SK-N-SH treated with all-trans-retinoic acid at 6 μM for 48 hours (cell line): ENCODE results near the gene TAS2R4.

Experiments used
- ATAC-seq: fragments of 200-7000 bp; cut with Tn5 transposase; 3 replicates; pipeline ENCODE4 v1.9.1; 2020; ENCODE audit warnings: mild to moderate bottlenecking, moderate library complexity
- ARNTL ChIP-seq: fragments of 450-650 bp; formaldehyde crosslinking; IDR thresholded peaks from 2 replicates; pipeline ENCODE4 v1.5.0; 2020; ENCODE audit warnings: low read depth, mild to moderate bottlenecking, moderate library complexity, borderline replicate concordance
- BACH2 ChIP-seq: fragments of 250-450 bp; sonication (Bioruptor Pico); IDR thresholded peaks from 2 replicates; pipeline ENCODE4 v1.9.0; 2021; ENCODE audit warnings: mild to moderate bottlenecking, borderline replicate concordance
- CREB5 ChIP-seq: fragments of 250-450 bp; sonication (Bioruptor Pico); IDR thresholded peaks from 2 replicates; pipeline ENCODE4 v1.5.1; 2020; ENCODE audit warnings: low read depth, mild to moderate bottlenecking, moderate library complexity
- CSDC2 ChIP-seq: fragments of 250-450 bp; sonication (Bioruptor Pico); IDR thresholded peaks from 2 replicates; pipeline ENCODE4 v1.5.0; 2020; ENCODE audit warnings: mild to moderate bottlenecking, moderate library complexity
- CSRNP3 ChIP-seq: fragments of 250-450 bp; sonication (Bioruptor Pico); IDR thresholded peaks from 2 replicates; pipeline ENCODE4 v1.5.1; 2021; ENCODE audit warnings: mild to moderate bottlenecking, moderate library complexity
- ESRRG ChIP-seq: fragments of 250-450 bp; sonication (Bioruptor Pico); IDR thresholded peaks from 2 replicates; pipeline ENCODE4 v1.6.1; 2021; ENCODE audit warnings: mild to moderate bottlenecking
- GLIS3 ChIP-seq: fragments of 250-450 bp; sonication (Bioruptor Pico); IDR thresholded peaks from 2 replicates; pipeline ENCODE4 v1.5.0; 2020; ENCODE audit warnings: mild to moderate bottlenecking, moderate library complexity
- ISL1 ChIP-seq: fragments of 250-450 bp; sonication (Bioruptor Pico); IDR thresholded peaks from 2 replicates; pipeline ENCODE4 v2.1.2; 2022; ENCODE audit warnings: mild to moderate bottlenecking, moderate library complexity
- PATZ1 ChIP-seq: fragments of 250-450 bp; sonication (Bioruptor Pico); IDR thresholded peaks from 2 replicates; pipeline ENCODE4 v1.8.0; 2020; ENCODE audit warnings: mild to moderate bottlenecking, moderate library complexity, borderline replicate concordance
- RARB ChIP-seq: fragments of 250-450 bp; sonication (Bioruptor Pico); IDR thresholded peaks from 2 replicates; pipeline ENCODE4 v1.8.0; 2021; ENCODE audit warnings: mild to moderate bottlenecking, moderate library complexity
- SNAI2 ChIP-seq: fragments of 250-450 bp; sonication (Bioruptor Pico); IDR thresholded peaks from 2 replicates; pipeline ENCODE4 v1.5.0; 2020; ENCODE audit warnings: mild to moderate bottlenecking, moderate library complexity
- TCF4 ChIP-seq: fragments of 250-450 bp; sonication (Bioruptor Pico); IDR thresholded peaks from 2 replicates; pipeline ENCODE4 v1.8.0; 2021; ENCODE audit warnings: mild to moderate bottlenecking, moderate library complexity, borderline replicate concordance
- TSHZ2 ChIP-seq: fragments of 250-450 bp; sonication (Bioruptor Pico); IDR thresholded peaks from 2 replicates; pipeline ENCODE4 v1.5.0; 2020; ENCODE audit warnings: mild to moderate bottlenecking, moderate library complexity
- ZC3H10 ChIP-seq: fragments of 250-450 bp; sonication (Bioruptor Pico); IDR thresholded peaks from 2 replicates; pipeline ENCODE4 v1.5.1; 2021; ENCODE audit warnings: mild to moderate bottlenecking, moderate library complexity
- ZFP3 ChIP-seq: fragments of 250-450 bp; sonication (Bioruptor Pico); IDR thresholded peaks from 2 replicates; pipeline ENCODE4 v1.5.0; 2020; ENCODE audit warnings: mild to moderate bottlenecking, moderate library complexity
- ZFP30 ChIP-seq: fragments of 450-650 bp; formaldehyde crosslinking; IDR thresholded peaks from 2 replicates; pipeline ENCODE4 v1.5.0; 2022; ENCODE audit warnings: mild to moderate bottlenecking, moderate library complexity
- ZNF565 ChIP-seq: fragments of 450-650 bp; formaldehyde crosslinking; conservative IDR thresholded peaks from 2 replicates; pipeline ENCODE4 v1.5.0; 2020; ENCODE audit warnings: low read depth, mild to moderate bottlenecking, moderate library complexity
- ZNF70 ChIP-seq: fragments of 450-650 bp; formaldehyde crosslinking; IDR thresholded peaks from 2 replicates; pipeline ENCODE4 v1.5.0; 2020; ENCODE audit warnings: mild to moderate bottlenecking, moderate library complexity
- ZNF8 ChIP-seq: fragments of 450-650 bp; formaldehyde crosslinking; IDR thresholded peaks from 2 replicates; pipeline ENCODE4 v1.5.0; 2020; ENCODE audit warnings: mild to moderate bottlenecking, moderate library complexity
- TF ChIP-seq, protein P1 (sequence below): fragments of 250-450 bp; sonication (Bioruptor Pico); IDR thresholded peaks from 2 replicates; pipeline ENCODE4 v1.8.0; 2021; ENCODE audit warnings: low read depth, mild to moderate bottlenecking, moderate library complexity, borderline replicate concordance

TAS2R4 gene

DNA sequence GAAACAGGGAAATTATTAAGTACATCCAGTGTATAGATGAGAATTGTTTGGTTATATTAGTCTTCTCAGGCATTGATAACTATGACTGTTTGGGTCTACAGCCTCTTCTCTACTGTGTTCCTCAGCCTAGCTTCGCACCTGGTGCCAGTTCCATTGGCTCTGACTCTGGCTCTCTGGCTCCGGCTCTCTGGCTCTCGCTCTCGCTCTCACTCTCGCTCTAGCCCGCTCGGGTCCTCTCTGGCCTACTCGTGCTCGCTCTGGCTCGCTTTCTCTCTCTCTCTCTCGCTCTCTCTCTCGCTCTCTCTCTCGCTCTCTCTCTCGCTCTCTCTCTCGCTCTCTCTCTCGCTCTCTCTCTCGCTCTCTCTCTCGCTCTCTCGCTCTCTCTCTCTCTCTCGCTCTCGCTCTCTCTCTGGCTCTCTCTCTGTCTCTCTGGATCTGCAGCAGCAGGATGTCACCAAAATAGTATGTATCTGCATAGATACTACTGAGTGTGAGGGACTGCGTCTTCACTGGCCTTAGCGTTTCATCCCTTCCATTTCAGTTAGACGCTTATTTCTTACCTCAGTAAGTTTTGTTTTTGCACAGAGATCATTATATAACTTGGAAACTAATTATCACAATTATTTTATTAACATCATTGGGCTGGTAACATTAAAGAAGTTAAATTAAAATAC, 44.9 kb upstream of the TAS2R4 start:
- TF ChIP-seq ISL1 (no peak), PATZ1 (CRISPR knock-in tag) (no peak), ZFP3 (CRISPR knock-in tag) (no peak), CSDC2 (CRISPR knock-in tag) (no peak), ZNF565 (no peak), GLIS3 (no peak)

GRCh38 chr7:141737118-141737835, 39.2 kb upstream of the TAS2R4 start:
- TF ChIP-seq ZFP3 (CRISPR knock-in tag): no peak
- no peak for TF ChIP-seq ZNF565
- TF ChIP-seq ZNF8 (CRISPR knock-in tag): no peak
- TF ChIP-seq CREB5 (CRISPR knock-in tag): no peak
- no peak for TF ChIP-seq PATZ1 (CRISPR knock-in tag)
- TF ChIP-seq ARNTL (CRISPR knock-in tag): no peak
- TF ChIP-seq TCF4 (CRISPR knock-in tag): no peak
- no peak for TF ChIP-seq BACH2
- no peak for TF ChIP-seq ESRRG
- TF ChIP-seq ZFP30 (CRISPR knock-in tag): no peak
- TF ChIP-seq, protein P1, sequence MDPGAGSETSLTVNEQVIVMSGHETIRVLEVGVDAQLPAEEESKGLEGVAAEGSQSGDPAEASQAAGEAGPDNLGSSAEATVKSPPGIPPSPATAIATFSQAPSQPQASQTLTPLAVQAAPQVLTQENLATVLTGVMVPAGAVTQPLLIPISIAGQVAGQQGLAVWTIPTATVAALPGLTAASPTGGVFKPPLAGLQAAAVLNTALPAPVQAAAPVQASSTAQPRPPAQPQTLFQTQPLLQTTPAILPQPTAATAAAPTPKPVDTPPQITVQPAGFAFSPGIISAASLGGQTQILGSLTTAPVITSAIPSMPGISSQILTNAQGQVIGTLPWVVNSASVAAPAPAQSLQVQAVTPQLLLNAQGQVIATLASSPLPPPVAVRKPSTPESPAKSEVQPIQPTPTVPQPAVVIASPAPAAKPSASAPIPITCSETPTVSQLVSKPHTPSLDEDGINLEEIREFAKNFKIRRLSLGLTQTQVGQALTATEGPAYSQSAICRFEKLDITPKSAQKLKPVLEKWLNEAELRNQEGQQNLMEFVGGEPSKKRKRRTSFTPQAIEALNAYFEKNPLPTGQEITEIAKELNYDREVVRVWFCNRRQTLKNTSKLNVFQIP: no peak
- no peak for TF ChIP-seq RARB (CRISPR knock-in tag)
- TF ChIP-seq ZC3H10 (CRISPR knock-in tag): no peak
- no peak for TF ChIP-seq SNAI2 (CRISPR knock-in tag)
- TF ChIP-seq CSRNP3 (CRISPR knock-in tag): no peak
- TF ChIP-seq ISL1: no peak
- peak; percentile 24 for ATAC-seq

More for the DNA sequence above, 44.9 kb upstream of the TAS2R4 start:
- no peak for ATAC-seq

DNA sequence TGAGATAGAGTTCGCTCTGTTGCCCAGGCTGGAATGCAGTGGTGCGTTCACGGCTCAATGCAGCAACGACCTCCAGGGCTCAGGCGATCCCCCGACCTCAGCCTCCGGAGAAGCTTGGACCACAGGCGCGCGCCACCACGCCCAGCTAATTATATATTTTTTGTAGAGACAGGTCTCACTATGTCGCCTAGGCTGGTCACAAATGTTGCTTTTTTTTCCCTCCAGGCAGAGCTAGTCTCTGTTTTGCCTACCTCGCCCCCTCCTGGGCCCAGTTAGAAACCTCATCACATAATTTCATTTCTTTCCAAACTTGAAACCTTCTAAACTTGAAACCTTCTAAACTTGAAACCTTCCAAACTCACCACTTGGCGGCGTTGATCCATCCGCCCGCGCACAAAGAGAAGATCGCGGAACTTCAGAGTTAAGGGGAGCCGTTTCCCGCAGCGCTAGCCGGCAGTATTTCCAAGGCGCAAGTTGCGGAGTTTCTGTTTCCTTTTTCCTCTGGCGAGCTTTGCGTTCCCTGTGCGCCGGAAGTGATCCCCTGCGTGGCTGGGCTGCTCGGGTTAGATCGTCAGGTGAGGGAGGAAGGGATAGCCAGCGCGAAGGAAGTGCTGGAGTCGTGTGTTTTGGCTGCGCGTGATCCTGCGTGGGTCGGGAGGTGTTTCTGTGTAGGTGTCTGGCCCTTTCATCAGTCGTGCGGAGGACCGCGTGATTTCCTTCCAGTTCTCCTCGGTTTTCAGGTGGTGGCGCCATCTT, 38.5 kb upstream of the TAS2R4 start, which contains the start of gene SSBP1:
Gene SSBP1 (plus strand): TSS at position 523 of the 756 bp plus-strand sequence. CDS start 809 bp downstream, outside the sequence.
- peak; percentile 94 for ATAC-seq
- TF ChIP-seq ISL1 (peak; percentile 32; the same call in 1 of the 2 replicates), BACH2 (no peak), RARB (CRISPR knock-in tag) (peak; percentile 63), ZNF565 (no peak), ZFP30 (CRISPR knock-in tag) (0 out of 2 replicates have a peak, but pooled peaks have one; percentile 26), TSHZ2 (CRISPR knock-in tag) (peak; percentile 62; the same call in 1 of the 2 replicates), ZNF70 (CRISPR knock-in tag) (no peak), CSRNP3 (CRISPR knock-in tag) (0 out of 2 replicates have a peak, but pooled peaks have one; percentile 31), ZC3H10 (CRISPR knock-in tag) (no peak), CSDC2 (CRISPR knock-in tag) (peak; percentile 75; the same call in 1 of the 2 replicates)
- TF ChIP-seq, protein P1: peak; percentile 89; the same call in 1 of the 2 replicates
